CD4-positive, alpha-beta T cell treated with Interleukin-15 for 1 hour (primary cell): ENCODE data around the gene ABHD8.
"Not testable (repeated sequence)": the region's sequence is repeated elsewhere in the genome, so short reads cannot be mapped to it uniquely, and the experiment has no call there.

Experiments
- DNase-seq: peaks from one replicate; pipeline ENCODE4 v3.0.0-alpha.2; 2020

Gene ABHD8

GRCh38 chr19:17320435-17320834 lies 17.2 kb upstream of the ABHD8 start:
- no peak for DNase-seq

- no peak for DNase-seq
Observed at GRCh38 chr19:17319473-17320238, 16.4 kb upstream of the ABHD8 start.

- DNase-seq = no peak
Observed at GRCh38 chr19:17318966-17319365, 15.7 kb upstream of the ABHD8 start.

- DNase-seq = no peak
Observed at GRCh38 chr19:17314007-17314593, 10.9 kb upstream of the ABHD8 start.

GRCh38 chr19:17312189-17313113 lies 9.2 kb upstream of the ABHD8 start:
- DNase-seq = no peak

GRCh38 chr19:17311455-17312188 lies 8.4 kb upstream of the ABHD8 start:
- no peak for DNase-seq

- no peak for DNase-seq
Observed at GRCh38 chr19:17309965-17310461, 6.8 kb upstream of the ABHD8 start.

GRCh38 chr19:17309198-17309964 lies 6.2 kb upstream of the ABHD8 start, which contains the start of gene DDA1:
Gene DDA1 (plus strand): TSS chr19:17309563. CDS start chr19:17309655, 92 bp downstream.
- DNase-seq = peak; percentile 100

GRCh38 chr19:17307876-17308377 lies 4.7 kb upstream of the ABHD8 start:
- no peak for DNase-seq

- DNase-seq = no peak
Observed at GRCh38 chr19:17306285-17306714, 3.1 kb upstream of the ABHD8 start.

GRCh38 chr19:17305517-17306284 lies 2.5 kb upstream of the ABHD8 start, which contains the start of gene MRPL34:
Gene MRPL34 (plus strand): TSS chr19:17305872. CDS start chr19:17305893, 21 bp downstream.
- DNase-seq = peak; percentile 100

- no peak for DNase-seq
Observed at GRCh38 chr19:17305216-17305516, 1.9 kb upstream of the ABHD8 start.

GRCh38 chr19:17304386-17305215 lies 1.4 kb upstream of the ABHD8 start:
- DNase-seq = no peak

- no peak for DNase-seq
Observed at GRCh38 chr19:17303940-17304267, 679 bp upstream of the ABHD8 start.

- DNase-seq = peak; percentile 38
Observed at GRCh38 chr19:17302391-17303166, 646 bp downstream of the ABHD8 start.

GRCh38 chr19:17300992-17301619 lies 2.1 kb downstream of the ABHD8 start:
- no peak for DNase-seq

GRCh38 chr19:17296976-17297375 lies 6.2 kb downstream of the ABHD8 start:
- no peak for DNase-seq

- DNase-seq = no peak
Observed at GRCh38 chr19:17296273-17296672, 7.0 kb downstream of the ABHD8 start.

GRCh38 chr19:17295551-17295950 lies 7.7 kb downstream of the ABHD8 start:
- not testable (repeated sequence) for DNase-seq
